Measurements from ENCODE around the gene RFPL3.

DNA sequence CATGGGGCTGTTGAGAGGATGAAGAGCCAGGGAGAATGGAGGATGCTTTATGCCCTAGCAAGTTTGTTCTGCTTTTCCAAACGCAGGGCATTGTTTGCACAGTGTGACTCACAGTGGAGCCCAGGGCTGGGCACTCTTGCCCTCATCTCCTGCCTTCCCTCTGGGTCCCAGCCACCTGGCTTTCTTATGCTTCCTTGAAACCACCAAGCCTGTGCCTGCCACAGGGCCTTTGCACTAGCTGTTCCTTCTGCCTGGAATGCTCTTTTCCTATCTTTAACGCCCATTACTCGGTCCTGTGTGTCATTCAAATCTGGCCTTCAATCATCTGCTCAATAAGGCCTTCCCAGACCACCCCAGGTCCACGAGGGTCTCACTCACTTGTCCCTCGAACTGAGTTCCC lies 46.9 kb upstream of the RFPL3 start:
- TF ChIP-seq POLR2AphosphoS5 (IDR thresholded peaks at IDR 0.05; ENCODE audit: low read depth) = no peak
- no peak for TF ChIP-seq EZH2 (IDR thresholded peaks at IDR 0.05; ENCODE audit: low read depth, unreplicated experiment)
- TF ChIP-seq, protein P1, sequence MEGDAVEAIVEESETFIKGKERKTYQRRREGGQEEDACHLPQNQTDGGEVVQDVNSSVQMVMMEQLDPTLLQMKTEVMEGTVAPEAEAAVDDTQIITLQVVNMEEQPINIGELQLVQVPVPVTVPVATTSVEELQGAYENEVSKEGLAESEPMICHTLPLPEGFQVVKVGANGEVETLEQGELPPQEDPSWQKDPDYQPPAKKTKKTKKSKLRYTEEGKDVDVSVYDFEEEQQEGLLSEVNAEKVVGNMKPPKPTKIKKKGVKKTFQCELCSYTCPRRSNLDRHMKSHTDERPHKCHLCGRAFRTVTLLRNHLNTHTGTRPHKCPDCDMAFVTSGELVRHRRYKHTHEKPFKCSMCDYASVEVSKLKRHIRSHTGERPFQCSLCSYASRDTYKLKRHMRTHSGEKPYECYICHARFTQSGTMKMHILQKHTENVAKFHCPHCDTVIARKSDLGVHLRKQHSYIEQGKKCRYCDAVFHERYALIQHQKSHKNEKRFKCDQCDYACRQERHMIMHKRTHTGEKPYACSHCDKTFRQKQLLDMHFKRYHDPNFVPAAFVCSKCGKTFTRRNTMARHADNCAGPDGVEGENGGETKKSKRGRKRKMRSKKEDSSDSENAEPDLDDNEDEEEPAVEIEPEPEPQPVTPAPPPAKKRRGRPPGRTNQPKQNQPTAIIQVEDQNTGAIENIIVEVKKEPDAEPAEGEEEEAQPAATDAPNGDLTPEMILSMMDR (conservative IDR thresholded peaks at IDR 0.05; ENCODE audit: low read depth in 2 of 2) = no peak
- no peak for TF ChIP-seq CREB1 (CRISPR knock-in tag; IDR thresholded peaks at IDR 0.05; ENCODE audit: low read depth)
- no peak for TF ChIP-seq EZH2phosphoT487 (IDR thresholded peaks at IDR 0.05; ENCODE audit: unreplicated experiment)
- no peak for TF ChIP-seq JUNB (IDR thresholded peaks at IDR 0.05; ENCODE audit: unreplicated experiment)
- TF ChIP-seq, protein P2, sequence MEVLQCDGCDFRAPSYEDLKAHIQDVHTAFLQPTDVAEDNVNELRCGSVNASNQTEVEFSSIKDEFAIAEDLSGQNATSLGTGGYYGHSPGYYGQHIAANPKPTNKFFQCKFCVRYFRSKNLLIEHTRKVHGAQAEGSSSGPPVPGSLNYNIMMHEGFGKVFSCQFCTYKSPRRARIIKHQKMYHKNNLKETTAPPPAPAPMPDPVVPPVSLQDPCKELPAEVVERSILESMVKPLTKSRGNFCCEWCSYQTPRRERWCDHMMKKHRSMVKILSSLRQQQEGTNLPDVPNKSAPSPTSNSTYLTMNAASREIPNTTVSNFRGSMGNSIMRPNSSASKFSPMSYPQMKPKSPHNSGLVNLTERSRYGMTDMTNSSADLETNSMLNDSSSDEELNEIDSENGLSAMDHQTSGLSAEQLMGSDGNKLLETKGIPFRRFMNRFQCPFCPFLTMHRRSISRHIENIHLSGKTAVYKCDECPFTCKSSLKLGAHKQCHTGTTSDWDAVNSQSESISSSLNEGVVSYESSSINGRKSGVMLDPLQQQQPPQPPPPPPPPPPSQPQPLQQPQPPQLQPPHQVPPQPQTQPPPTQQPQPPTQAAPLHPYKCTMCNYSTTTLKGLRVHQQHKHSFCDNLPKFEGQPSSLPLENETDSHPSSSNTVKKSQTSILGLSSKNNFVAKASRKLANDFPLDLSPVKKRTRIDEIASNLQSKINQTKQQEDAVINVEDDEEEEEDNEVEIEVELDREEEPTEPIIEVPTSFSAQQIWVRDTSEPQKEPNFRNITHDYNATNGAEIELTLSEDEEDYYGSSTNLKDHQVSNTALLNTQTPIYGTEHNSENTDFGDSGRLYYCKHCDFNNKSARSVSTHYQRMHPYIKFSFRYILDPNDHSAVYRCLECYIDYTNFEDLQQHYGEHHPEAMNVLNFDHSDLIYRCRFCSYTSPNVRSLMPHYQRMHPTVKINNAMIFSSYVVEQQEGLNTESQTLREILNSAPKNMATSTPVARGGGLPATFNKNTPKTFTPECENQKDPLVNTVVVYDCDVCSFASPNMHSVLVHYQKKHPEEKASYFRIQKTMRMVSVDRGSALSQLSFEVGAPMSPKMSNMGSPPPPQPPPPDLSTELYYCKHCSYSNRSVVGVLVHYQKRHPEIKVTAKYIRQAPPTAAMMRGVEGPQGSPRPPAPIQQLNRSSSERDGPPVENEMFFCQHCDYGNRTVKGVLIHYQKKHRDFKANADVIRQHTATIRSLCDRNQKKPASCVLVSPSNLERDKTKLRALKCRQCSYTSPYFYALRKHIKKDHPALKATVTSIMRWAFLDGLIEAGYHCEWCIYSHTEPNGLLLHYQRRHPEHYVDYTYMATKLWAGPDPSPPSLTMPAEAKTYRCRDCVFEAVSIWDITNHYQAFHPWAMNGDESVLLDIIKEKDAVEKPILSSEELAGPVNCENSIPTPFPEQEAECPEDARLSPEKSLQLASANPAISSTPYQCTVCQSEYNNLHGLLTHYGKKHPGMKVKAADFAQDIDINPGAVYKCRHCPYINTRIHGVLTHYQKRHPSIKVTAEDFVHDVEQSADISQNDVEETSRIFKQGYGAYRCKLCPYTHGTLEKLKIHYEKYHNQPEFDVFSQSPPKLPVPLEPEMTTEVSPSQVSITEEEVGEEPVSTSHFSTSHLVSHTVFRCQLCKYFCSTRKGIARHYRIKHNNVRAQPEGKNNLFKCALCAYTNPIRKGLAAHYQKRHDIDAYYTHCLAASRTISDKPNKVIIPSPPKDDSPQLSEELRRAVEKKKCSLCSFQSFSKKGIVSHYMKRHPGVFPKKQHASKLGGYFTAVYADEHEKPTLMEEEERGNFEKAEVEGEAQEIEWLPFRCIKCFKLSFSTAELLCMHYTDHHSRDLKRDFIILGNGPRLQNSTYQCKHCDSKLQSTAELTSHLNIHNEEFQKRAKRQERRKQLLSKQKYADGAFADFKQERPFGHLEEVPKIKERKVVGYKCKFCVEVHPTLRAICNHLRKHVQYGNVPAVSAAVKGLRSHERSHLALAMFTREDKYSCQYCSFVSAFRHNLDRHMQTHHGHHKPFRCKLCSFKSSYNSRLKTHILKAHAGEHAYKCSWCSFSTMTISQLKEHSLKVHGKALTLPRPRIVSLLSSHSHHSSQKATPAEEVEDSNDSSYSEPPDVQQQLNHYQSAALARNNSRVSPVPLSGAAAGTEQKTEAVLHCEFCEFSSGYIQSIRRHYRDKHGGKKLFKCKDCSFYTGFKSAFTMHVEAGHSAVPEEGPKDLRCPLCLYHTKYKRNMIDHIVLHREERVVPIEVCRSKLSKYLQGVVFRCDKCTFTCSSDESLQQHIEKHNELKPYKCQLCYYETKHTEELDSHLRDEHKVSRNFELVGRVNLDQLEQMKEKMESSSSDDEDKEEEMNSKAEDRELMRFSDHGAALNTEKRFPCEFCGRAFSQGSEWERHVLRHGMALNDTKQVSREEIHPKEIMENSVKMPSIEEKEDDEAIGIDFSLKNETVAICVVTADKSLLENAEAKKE (CRISPR knock-in tag; IDR thresholded peaks at IDR 0.05) = no peak
- TF ChIP-seq REST (IDR thresholded peaks at IDR 0.05; ENCODE audit: unreplicated experiment) = no peak
- no peak for TF ChIP-seq ZNF114 (CRISPR knock-in tag; IDR thresholded peaks at IDR 0.05)
- TF ChIP-seq ZNF331 (CRISPR knock-in tag; IDR thresholded peaks at IDR 0.05; ENCODE audit: low read depth) = no peak
- TF ChIP-seq ETS1 (IDR thresholded peaks at IDR 0.05) = no peak

All from GM23338 (cell line).